ENCODE results near the gene GOLPH3L.

- TF ChIP-seq EZH2phosphoT487 (IDR thresholded peaks at IDR 0.05): no peak
- TF ChIP-seq CTCF (IDR thresholded peaks at IDR 0.05): no peak
Observed at GRCh38 chr1:150661156-150661555, 35.8 kb downstream of the GOLPH3L start.

Measured in neural progenitor cell (in vitro differentiated cells).